Smooth muscle cell (in vitro differentiated cells): ENCODE results near the gene PLEKHM2. TPM values are rescaled to one million over a fixed set of nuclear protein-coding genes. Genes with fewer than 3 reads are reported as not detected.
A peak's percentile ranks its signal among the peaks of the same experiment; 100 is the strongest.

Experiments used
- DNase-seq: peaks from one replicate; lab custom pipeline; 2025; ENCODE audit not compliant: unreplicated experiment; lab: John Stamatoyannopoulos, UW
- H2AFZ ChIP-seq: fragments of 200-600 bp; sonication (generic); 2 replicates; pipeline ENCODE4 v1.6.0; 2016; ENCODE audit warnings: antibody characterized with exemption, low read depth, mild to moderate bottlenecking
- H3F3A ChIP-seq: fragments of 200-600 bp; sonication (generic); 2 replicates; pipeline ENCODE4 v1.6.0; 2017; ENCODE audit warnings: antibody characterized with exemption, low read depth
- H3K27ac ChIP-seq: fragments of 200-600 bp; sonication (generic); 2 replicates; pipeline ENCODE4 v1.5.1; 2016; ENCODE audit warnings: low read depth, mild to moderate bottlenecking
- H3K27me3 ChIP-seq: fragments of 200-600 bp; sonication (generic); 2 replicates; pipeline ENCODE4 v1.6.1; 2016; ENCODE audit warnings: low read depth, mild to moderate bottlenecking
- H3K36me3 ChIP-seq: fragments of 200-600 bp; sonication (generic); 2 replicates; pipeline ENCODE4 v1.5.1; 2016; ENCODE audit warnings: low read depth
- H3K4me1 ChIP-seq: fragments of 200-600 bp; sonication (generic); 2 replicates; pipeline ENCODE4 v1.5.1; 2016; ENCODE audit warnings: low read depth
- H3K4me2 ChIP-seq: fragments of 200-600 bp; sonication (generic); 2 replicates; pipeline ENCODE4 v1.6.0; 2016; ENCODE audit warnings: mild to moderate bottlenecking
- H3K4me3 ChIP-seq: fragments of 200-600 bp; sonication (generic); 2 replicates; pipeline ENCODE4 v1.5.1; 2016; ENCODE audit warnings: mild to moderate bottlenecking
- H3K79me2 ChIP-seq: fragments of 200-600 bp; sonication (generic); 2 replicates; pipeline ENCODE4 v1.6.0; 2016; ENCODE audit warnings: low read depth, mild to moderate bottlenecking
- H3K9ac ChIP-seq: fragments of 200-600 bp; sonication (generic); 2 replicates; pipeline ENCODE4 v1.6.0; 2016; ENCODE audit warnings: low read depth
- H3K9me3 ChIP-seq: fragments of 200-600 bp; sonication (generic); replicated peaks from 2 replicates; pipeline ENCODE4 v1.5.1; 2016; ENCODE audit warnings: low read depth
- H4K20me1 ChIP-seq: fragments of 200-600 bp; sonication (generic); 2 replicates; pipeline ENCODE4 v1.6.0; 2016; ENCODE audit warnings: low read depth
- CTCF ChIP-seq: fragments of 200-600 bp; sonication (generic); IDR thresholded peaks from 2 replicates; pipeline ENCODE4 v1.5.1; 2017; ENCODE audit warnings: borderline replicate concordance, mild to moderate bottlenecking, antibody characterized with exemption; ENCODE audit not compliant: insufficient read depth, poor library complexity, severe bottlenecking
- WGBS: methylation state at CpG from one replicate; pipeline ENCODE4 v1.1.7; 2016; ENCODE audit warnings: low lambda C conversion rate; 5-methylcytosine and 5-hydroxymethylcytosine counted together
- polyA plus RNA-seq: library from polyadenylated mRNA; unstranded; fragments of >200 nt; fragmentation: Nextera tagmentation; extraction: Ambion mirVana; gene quantifications from 2 replicates; pipeline ENCODE4 v1.2.1, GENCODE V29; 2016
- total RNA-seq: library from RNA; depleted of rRNA; stranded (reverse); fragments of >200 nt; gene quantifications from 2 replicates; pipeline ENCODE4 v1.2.3, GENCODE V29; 2014

The PLEKHM2 gene
- total and polyA plus RNA-seq, 2 experiments from 2014 or later: 26.5 to 39.6 TPM

DNA sequence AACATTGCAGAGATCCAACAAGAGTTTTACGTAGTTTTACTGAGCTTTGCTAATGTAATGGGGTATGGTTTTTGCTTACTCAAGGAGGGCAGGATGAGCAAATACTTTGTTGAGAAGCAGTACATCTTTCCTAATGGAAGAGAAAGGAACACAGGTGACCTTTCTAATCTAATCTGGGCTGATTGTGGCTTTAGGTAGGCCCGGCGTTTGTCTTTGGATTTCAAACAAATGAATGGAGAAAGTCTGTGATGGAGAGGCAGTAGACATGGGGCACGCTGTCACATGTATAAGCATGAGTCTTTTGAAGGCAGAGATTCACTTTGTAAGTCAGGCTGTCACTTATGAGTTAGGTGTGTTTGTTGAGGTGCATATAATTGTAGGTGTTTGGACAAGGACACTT lies 1.7 kb downstream of the PLEKHM2 start:
- peak overlapping the region; percentile 81 for H3K27ac ChIP-seq
- H3K4me2 ChIP-seq: peak overlapping the region; percentile 94
- no peak for TF ChIP-seq CTCF
- peak overlapping the region; percentile 99 for H3K4me3 ChIP-seq
- H3K4me1 ChIP-seq: peaks cover 10% of the 10 kb centered on the region
- no peaks in the 10 kb centered on the region for H3K9me3 ChIP-seq
- peaks cover 9% of the 10 kb centered on the region for H3F3A ChIP-seq
- peaks cover 64% of the 10 kb centered on the region for H3K79me2 ChIP-seq
- H3K27me3 ChIP-seq: no peaks in the 10 kb centered on the region
- H3K36me3 ChIP-seq: no peaks in the 10 kb centered on the region
- DNase-seq: no peak
- H4K20me1 ChIP-seq: peaks cover 58% of the 10 kb centered on the region
- 70% methylated on average over 4 of the region's 4 CpGs for WGBS
- H3K9ac ChIP-seq: no peak overlapping the region
- H2AFZ ChIP-seq: no peak overlapping the region

GRCh38 chr1:15687446-15687845 lies 3.3 kb downstream of the PLEKHM2 start:
- Histone ChIP-seq H3K9me3 (no peaks in the 10 kb centered on the region), H3K27ac (no peak overlapping the region), H4K20me1 (peaks cover 75% of the 10 kb centered on the region), H3K4me2 (no peak overlapping the region), H3K4me1 (peaks cover 10% of the 10 kb centered on the region), H3K9ac (no peak overlapping the region), H3K36me3 (no peaks in the 10 kb centered on the region), H3K27me3 (no peaks in the 10 kb centered on the region), H3K79me2 (peaks cover 80% of the 10 kb centered on the region), H2AFZ (no peak overlapping the region), H3K4me3 (no peak overlapping the region), H3F3A (peaks cover 10% of the 10 kb centered on the region)
- WGBS: 80% methylated on average over 2 of the region's 2 CpGs
- no peak for TF ChIP-seq CTCF
- no peak for DNase-seq

- DNase-seq: no peak
- H3K36me3 ChIP-seq: no peaks in the 10 kb centered on the region
- H3K4me1 ChIP-seq: peaks cover 5% of the 10 kb centered on the region
- H3K9ac ChIP-seq: no peak overlapping the region
- WGBS: 96% methylated on average over 6 of the region's 6 CpGs
- no peak overlapping the region for H3K4me3 ChIP-seq
- H3K9me3 ChIP-seq: no peaks in the 10 kb centered on the region
- TF ChIP-seq CTCF: no peak
- no peak overlapping the region for H2AFZ ChIP-seq
- H3F3A ChIP-seq: peaks cover 10% of the 10 kb centered on the region
- no peak overlapping the region for H3K4me2 ChIP-seq
- H4K20me1 ChIP-seq: peaks cover 97% of the 10 kb centered on the region
- peaks cover 100% of the 10 kb centered on the region for H3K79me2 ChIP-seq
- no peaks in the 10 kb centered on the region for H3K27me3 ChIP-seq
- H3K27ac ChIP-seq: no peak overlapping the region
Observed at GRCh38 chr1:15690317-15690716, 6.2 kb downstream of the PLEKHM2 start.

- Histone ChIP-seq H3K9me3 (no peaks in the 10 kb centered on the region), H2AFZ (no peak overlapping the region), H3K4me1 (no peaks in the 10 kb centered on the region), H3K4me3 (no peak overlapping the region), H3K27ac (peak overlapping the region; percentile 44), H3K79me2 (peaks cover 100% of the 10 kb centered on the region), H3K27me3 (no peaks in the 10 kb centered on the region), H3K36me3 (no peaks in the 10 kb centered on the region), H3K4me2 (peak overlapping the region; percentile 60), H3F3A (peaks cover 10% of the 10 kb centered on the region), H4K20me1 (peaks cover 99% of the 10 kb centered on the region), H3K9ac (no peak overlapping the region)
- DNase-seq: no peak
- WGBS: 50% methylated on average over 11 of the region's 11 CpGs
- TF ChIP-seq CTCF: no peak
Observed at GRCh38 chr1:15691434-15692032, 7.4 kb downstream of the PLEKHM2 start.
